GM19025 (cell line): Measurements from ENCODE around the gene TRIM40.
A peak's percentile ranks its signal among the peaks of the same experiment; 100 is the strongest.

Experiments
- ATAC-seq: cut with Tn5 transposase; IDR thresholded peaks from one replicate; pipeline ENCODE4 v1.9.1; 2021; ENCODE audit warnings: mild to moderate bottlenecking, low read depth, moderate library complexity; ENCODE audit not compliant: unreplicated experiment

The TRIM40 gene, protein sequence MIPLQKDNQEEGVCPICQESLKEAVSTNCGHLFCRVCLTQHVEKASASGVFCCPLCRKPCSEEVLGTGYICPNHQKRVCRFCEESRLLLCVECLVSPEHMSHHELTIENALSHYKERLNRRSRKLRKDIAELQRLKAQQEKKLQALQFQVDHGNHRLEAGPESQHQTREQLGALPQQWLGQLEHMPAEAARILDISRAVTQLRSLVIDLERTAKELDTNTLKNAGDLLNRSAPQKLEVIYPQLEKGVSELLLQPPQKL

DNA sequence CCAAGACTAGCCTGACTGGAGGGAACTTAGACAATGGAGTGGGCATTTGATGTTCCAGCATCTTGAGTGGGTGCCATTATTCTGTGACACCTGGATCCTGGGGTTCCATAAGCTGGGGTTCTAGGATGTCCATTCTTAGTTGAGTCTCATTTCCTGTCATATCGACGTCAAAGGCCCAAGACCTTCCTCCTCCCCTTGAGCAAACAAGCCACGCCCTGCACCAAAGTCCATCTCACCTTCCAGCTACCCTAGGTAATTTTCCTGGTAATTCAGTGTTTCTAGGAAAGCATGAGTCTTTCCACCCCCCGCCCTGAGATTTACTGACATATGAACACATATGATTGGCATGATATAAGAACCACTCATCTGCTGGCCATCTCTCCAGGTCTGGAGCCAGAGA, at the start of gene TRIM40:
Gene TRIM40 (plus strand): TSS at position 384 of the 400 bp plus-strand sequence. CDS start 897 bp downstream, outside the sequence.
- no peak for ATAC-seq

DNA sequence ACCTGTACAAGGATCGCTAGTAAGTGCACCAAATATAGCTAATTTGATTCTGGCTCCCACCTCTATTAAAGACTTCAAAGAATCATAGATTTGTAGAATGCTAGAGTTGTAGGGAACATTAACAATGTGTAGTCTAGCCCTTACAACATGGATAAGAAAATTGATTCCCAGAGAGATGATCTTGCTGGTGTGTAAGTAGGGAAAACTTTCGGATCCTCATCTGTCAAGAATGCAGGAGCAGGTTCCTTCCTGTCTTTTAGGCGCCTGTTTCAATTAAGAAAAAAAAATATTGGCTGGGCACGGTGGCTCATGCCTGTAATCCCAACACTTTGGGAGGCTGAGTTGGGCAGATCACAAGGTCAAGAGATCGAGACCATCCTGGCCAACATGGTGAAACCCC, 48.1 kb upstream of the TRIM40 start:
- ATAC-seq, result no peak

DNA sequence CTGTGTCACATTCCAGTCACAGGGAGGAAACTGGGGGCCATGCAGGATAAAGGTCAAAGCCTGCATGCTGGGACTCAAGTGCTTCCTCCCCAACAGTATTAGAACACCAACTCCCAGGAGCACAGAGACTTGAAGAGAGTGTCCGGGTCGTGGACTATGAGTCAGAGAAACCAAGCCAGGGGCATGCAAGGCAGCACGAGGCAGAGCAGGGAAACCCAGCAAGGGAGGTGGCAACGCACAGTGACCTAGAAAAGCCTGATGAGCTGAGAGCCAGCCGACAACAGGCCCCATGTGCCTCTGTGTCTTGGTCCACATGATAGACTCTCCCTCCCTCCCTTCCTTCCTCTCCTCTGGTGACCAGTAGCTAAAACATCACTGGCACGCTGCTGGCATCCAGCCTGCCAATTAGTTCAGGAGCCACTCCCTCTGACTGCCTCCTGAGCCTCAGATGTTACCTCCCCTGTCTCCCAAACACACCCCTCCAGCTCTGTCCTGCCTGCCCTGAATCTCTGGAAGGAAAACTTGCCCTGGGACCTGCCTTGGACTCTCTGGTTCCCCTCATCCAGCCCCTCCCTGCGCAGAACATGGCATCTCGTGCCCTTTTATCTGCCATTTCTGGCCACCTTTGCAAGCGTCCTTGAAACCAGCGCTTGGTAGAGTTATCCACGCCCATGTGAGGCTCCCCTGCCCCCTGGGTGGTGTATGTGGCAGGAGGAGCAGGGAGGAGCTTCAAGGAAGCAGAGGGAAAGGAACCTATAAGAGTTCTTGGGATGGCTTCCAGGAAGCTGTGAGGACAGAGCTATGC, 44.2 kb upstream of the TRIM40 start:
- no peak for ATAC-seq

DNA sequence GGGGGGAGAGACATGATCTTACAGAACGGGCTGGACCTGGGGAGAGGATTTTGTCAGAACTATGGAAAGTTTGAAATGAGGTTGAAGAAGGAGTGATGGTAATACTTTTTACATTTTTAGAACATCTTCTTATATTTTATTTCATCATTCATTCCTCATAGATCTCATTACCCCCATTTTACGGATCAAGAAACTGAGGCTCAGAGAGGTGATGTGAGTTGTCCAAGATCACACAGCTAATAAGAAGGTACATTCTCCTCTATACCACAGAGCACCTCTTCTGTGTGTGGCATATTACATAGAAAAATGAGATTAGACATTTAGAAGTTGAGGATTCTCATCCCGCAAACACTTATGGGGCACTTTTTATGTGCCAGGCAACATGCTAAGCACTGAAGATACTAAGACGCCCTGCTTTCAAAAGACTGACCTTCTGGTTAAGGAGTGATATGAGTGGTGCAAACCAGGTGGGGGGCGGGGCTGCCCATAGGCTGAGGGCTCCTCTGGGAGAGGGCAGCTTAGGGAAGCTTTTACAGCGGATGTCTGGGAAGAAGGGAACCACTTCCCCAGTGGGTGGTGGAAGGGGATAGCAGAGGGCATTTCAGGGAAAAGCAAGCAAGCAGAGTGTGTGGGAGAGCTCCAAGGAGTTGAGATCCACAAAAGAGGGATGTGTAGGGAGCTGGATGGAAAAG, 42.9 kb upstream of the TRIM40 start:
- ATAC-seq, result no peak

DNA sequence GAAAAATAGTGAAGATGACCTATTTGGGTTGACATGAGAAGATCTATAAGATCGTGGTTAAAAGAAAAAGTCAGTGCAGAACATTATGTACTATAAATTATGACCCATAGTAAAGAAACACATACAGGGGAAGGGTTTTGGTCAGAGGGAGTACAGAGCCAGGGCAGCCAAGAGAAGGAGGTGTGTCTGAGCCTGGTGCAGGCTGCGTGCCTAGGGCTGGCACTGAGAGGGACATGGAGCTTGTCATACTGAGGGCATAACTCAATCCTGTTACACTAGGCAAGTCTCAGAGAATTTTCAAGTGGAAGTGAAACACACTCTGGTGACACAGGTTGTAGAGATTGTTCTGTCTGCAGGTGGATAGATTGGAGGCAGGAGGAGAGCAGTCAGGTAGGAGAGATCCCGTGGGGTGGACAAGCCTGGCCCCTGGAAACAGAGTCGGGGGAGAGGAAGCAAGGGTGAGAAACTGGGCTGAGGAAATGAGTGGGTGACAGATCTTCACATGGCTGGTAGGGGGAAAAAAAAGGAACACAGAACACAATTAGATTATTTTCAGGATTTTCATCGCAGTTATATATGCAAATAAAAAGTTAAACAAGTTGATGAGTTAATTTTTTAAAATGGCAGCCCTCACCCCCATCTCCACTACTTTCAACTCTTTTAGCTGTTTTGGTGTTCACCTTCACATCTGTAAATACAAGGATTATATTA, 41.8 kb upstream of the TRIM40 start:
- ATAC-seq, result no peak

DNA sequence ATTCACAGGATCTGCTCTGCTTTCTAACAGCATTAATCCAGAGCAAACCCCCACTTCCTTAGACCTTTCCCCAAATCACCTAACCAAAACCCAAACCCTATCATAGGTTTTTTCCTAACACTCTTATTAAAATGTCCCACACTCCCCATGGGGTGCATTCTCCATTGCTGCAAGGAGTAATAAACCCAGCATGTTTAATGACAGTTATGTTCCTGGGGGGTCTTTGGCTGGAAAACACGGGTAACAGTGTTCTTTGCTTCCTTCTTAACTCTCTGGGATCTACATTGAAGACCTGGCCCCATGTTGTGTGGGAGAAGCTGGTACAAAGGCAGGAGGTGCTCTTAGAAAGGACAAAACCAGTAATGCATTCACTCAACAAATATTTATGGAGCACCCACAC, 39.1 kb upstream of the TRIM40 start:
- no peak for ATAC-seq

DNA sequence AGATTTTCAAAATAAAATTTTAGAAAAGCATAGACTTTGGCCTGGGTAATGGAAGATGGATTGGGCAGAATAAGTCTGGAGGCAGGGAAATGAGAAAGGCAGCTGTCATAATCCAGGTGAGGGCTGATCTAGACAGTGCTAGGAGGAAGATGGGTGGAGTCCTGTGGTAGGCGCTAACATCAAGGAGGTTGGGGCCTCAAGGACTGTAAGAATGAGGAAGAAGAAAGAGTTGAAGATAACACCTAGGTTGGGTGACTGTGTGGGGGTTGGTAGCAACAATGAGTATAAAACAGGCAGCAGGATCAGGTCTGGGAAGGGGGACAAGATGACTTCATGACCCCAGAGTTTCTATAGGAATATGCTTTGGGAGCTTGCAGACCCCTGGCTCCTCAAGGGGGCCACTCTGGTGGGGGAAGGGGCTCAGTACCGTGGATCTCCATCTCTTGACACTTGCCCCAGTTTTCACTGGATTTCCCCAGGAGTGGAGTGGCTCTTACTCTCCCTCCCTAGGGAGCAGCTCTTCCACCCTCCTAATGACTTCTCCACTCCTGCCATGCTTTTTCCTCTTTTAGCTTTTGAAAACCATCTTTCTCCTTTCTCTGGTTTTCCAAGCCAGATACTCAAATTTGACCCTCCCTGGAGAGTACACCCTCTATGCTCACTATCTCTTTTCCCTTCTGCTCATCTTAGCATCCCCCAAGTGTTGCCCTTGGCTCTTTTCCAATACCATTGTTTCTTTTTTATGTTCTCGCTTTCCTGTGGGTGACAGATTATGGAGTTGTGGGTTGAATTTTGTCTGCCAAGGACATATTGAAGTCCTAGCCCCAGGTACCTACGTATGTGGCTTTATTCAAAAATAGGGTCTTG, 37.8 kb upstream of the TRIM40 start:
- ATAC-seq, result no peak

DNA sequence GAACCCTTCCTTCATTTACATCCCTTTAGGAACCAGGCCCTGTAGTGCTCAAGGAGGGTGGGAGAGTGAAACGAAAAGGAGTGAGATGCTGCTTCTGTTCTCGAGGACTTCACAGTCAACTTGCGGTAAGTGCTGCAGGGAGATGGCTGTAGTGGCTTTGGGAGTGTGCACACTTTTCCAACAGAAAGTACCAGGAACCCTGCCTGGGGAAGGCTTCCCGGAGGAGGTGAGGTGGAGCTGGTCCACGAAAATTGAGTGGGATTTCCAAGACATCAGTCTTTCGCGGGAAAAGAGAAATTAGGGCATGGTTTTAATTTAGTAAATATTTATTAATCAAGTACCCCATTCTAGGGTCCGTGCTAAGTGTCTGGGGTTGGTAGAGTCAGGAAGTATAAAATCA, 35.8 kb upstream of the TRIM40 start:
- ATAC-seq, result no peak

DNA sequence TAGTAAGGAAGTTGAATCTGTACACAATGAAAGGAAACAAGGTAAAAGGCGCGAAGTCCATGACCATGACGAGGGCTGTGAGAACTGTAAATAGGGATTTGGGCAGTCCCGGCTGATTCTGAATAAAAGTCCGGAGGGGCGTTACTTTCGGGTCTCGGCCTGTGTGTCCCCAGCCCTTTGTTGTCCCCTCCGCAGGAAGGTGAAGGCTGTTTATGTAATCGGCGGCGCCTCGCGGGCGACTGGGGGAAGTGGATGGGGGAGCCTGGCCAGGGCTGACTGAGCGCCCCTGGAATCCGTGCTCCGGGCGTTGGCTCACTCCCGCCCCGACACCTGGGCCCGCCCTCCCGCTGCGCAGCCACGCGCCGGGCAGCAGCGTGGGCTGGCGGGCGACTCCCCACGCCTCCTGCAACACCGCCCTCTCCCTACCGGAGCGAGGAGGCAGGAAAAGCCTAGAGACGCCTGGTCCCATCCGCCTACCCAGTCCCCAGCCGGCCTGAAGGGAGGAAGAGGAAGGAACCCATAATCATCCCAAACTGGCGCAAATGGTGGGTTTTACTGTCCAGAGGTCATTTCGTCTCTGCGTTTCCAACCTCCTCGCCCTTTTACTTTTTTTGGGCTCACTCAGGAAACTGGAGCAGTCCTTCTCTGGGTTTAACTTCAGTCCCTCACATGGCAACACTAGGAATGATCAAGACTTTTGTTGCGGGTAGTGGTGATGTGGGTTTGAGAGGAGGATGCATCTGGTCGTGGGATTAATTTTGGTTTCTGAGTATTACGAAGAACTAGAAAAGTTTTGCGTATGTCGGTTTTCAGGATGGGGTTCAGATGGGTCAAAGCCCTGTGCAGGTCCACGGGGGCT, 35.1 kb upstream of the TRIM40 start:
- ATAC-seq, result no peak

DNA sequence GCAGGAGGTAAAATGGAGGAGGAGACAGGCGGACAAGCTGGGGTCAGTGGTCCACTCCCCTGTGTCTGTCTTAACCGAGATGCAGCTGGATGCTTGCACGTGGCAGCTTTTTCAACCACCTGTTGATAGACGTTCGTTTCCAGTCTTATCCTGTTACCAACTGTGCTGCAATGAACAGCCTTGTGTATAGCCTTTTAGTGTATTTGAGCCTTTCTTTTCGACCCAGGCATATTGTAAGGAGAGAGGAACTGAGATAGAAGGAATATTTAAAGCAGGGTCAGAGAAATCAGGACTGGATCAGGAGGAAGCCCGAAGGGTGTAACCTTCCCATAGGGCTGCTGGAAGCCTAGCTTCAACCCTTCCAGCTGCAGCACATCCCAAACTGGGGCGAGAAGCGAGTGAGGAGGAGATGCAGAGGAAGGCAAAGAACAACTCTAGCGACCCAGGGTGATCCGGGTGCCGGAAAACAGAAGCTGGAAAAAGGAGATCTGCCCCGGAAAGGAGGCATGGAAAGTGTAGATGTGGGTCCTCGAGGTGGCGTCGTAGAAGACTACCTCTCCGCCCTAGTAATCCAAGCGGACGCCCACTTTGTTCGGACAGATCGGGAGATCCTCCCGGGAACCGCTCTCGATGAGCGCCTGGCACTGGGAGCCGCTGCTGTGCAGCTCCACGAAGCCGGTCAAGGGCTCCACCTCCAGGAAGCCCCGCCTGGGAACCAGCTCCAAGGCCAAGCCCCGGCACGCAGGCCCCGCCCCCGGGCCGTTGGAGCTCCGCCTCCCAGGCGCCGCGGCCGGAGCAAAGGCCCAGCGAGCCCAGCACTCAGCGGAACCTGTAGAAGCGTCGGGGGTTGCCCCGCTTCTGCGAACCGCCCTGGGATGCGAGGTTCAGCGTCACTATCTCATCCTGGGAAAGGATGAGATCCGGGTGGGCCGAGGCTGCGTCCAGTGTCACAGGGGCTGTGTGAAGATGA, 34.2 kb upstream of the TRIM40 start:
- ATAC-seq, result peak; percentile 77

DNA sequence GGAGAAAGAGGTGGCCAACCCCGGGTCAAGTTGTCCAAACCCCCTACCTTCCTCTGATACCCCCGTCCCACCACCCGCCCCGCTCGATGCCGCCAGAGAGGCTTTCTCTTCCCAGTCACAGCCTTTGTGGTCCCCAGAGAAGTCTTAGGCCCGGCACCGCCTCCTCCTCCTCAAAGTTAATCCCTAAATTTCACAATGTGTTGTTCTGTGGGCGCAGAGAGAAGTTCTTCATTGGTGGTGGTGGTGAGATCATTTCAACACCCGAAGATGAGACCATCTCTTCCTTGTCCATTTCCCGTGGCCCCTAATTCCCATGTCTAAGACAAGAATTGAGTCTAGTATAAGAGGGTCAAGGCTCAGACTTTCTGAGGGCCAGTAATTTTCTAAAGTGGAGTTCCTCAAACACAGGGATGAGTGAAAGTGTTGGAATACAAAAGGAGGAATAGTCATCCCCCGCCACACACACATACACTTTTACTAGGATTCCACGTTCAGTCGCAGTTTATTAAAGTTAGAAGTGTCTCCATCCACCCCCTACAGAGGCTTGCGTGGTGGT, 33.4 kb upstream of the TRIM40 start:
- no peak for ATAC-seq

DNA sequence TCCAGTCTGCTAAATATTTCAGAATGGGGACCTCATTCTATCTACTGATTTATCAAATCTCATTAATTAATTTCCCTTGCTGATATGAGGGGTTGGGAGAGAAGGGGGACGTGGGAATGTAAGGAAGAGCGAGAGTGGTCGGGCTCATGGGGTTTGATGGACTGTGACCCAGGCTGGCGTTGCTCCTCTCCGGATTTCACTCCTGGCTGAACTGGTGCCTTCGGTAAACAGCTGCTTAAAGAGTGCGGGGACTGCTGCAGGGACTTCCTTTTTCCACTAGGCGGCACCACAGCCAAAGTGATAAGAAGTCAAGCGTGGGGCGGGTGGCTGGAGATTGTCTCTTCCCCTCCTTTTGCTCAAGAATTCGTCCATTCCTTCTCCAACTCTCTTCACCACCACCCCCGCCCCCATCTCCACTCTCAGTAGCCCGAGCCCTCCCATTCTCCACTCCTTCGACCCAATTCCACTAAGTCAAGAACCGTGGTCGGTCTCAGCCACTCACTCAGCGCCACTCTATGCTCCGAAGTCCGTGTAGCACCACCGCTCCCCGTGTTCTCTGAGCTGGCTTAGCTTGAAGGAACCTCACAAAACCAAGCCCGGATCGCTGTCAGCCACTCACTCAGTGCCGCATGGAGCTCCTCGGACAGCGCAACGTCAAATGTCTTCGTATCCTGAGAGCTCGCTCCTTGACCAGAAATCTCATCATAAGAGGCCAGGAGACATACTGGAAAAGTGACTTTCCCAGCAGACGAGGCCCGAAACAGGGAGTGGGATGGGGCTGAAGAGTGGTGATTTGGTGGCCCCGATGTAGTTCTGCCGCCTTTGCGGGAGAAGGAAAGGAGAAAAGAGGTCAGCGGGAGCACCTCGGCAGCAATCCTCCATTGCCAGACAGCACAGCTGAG, 32.7 kb upstream of the TRIM40 start:
- ATAC-seq, result no peak

DNA sequence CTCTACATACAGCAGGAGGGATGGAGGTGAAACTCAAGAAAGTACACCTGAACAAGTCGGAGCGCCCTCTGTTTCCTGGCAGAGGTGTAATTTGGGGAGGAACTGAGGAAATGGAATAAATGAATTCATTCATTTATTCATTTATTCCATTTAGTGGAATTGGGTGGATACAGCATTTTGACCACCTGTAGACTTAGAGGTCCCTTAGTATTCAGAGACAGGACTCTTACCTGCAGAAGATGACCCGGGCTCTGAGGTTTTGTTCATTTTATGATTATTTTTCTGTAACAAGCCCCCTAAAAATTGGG, 32.1 kb upstream of the TRIM40 start:
- no peak for ATAC-seq

DNA sequence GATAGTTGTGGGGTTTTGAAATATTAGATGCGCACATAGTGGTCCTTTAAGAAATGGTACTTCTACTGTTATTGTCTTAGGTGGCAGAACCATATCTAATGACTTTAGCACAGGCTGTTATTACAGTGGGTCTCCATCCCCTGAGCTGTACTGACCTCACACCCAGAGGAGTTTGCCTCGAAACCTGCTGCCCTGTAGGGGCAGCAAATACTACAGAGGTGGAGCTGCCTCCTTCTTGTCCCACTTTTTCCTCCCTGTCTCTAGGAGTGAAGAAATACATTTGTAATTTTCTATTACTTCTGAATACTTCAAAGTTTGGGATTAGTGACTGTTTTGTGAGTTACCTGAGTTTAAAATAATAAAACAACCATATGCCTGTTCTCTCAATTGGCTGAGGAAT, 31.3 kb upstream of the TRIM40 start:
- no peak for ATAC-seq

DNA sequence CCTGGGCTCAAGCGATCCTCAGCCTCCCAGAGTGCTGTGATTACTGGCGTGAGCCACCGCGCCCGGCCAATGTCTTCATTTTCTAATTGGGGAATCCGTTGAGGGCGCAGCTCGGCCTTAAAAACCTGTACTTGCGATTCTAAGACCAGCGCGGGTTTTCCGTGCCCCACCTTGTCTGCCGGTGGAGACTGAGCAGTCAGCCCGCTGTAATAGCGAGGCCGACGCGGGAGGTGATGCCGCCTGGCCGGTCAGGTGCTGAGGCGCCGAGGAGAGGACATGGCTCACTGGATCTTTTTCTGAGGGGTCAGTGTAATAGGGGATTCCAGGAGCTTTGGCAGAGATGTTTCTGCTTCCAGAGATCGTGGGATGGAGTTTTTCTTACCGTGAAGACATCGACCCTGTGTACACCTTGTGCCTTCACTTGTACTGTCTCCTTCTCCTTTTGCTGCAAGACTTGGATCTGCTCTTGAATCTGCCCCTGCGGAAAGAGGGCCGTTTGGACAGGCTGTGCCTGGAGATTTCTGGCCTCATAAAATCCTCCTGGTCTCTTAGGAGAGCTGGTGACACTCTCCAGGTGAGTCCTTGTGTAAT, 24.6 kb upstream of the TRIM40 start:
- ATAC-seq, result no peak

DNA sequence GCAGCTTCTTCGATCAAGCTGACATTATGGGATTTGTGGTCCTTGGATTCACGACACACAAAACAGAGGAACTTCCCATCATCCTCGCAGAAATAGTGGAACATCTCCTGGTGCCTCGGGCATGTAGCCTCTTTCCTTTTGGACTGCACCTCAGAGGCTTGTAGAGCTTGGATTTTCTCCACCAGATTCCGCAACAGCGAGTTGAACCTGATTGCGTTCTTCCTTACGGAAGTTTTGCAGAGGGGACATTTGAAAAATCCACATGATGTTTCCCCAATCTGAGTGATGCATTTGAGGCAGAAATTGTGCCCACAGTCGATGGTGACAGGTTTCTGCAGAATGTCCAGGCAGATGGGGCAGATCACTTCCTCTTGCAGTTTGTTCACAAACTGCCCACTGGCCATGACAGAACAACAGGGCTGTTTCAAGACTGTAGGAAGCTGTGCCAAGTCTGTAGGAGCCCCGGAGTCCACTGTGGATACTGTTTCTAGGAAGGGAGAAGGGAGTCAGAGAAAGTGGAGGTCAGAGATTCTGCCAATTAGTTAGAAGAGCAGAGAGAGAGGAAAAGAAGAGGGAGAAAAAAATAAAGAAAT, 23.4 kb upstream of the TRIM40 start:
- ATAC-seq, result no peak
